RWPE1 (cell line): ENCODE data around the gene SLC16A6.
"Not testable (repeated sequence)": the region's sequence is repeated elsewhere in the genome, so short reads cannot be mapped to it uniquely, and the experiment has no call there.

Source experiments
- CTCF ChIA-PET: fragments of 350-600 bp; sonication (Branson Sonifier 250); formaldehyde crosslinking; extraction: SDS; loops from one replicate; lab custom pipeline; 2021; lab: Yijun Ruan, JAX
- POLR2A ChIA-PET: fragments of 400-600 bp; formaldehyde crosslinking; extraction: SDS; loops from one replicate; lab custom pipeline; 2020; ENCODE audit warnings: antibody characterized with exemption; ENCODE audit not compliant: low non-redundant PET; lab: Yijun Ruan, JAX
- DNase-seq: peaks from one replicate; pipeline ENCODE4 v3.0.0; 2012; ENCODE audit warnings: low spot score
- H3K27ac ChIP-seq: fragments of 450-650 bp; 2 replicates; pipeline ENCODE4 v1.5.1; 2017
- CTCF ChIP-seq: fragments of 450-650 bp; conservative IDR thresholded peaks from 2 replicates; pipeline ENCODE4 v1.5.1; 2017; ENCODE audit warnings: low read depth, mild to moderate bottlenecking

The SLC16A6 gene

GRCh38 chr17:68288375-68288774, 2.6 kb downstream of the SLC16A6 start:
- ChIA-PET POLR2A (no interaction called here), CTCF (interaction anchor here (0.7 kb wide), 1 partner anchor 112 kb away, joined by 3 read pairs; no protein-coding TSS in a partner anchor)
- H3K27ac ChIP-seq: no peak overlapping the region
- no peak for TF ChIP-seq CTCF
- no peak for DNase-seq

GRCh38 chr17:68281965-68282364, 9.0 kb downstream of the SLC16A6 start:
- H3K27ac ChIP-seq, POLR2A ChIA-PET, DNase-seq, CTCF ChIA-PET: not testable (repeated sequence)

- DNase-seq: no peak
- ChIA-PET CTCF (no interaction called here), POLR2A (no interaction called here)
- H3K27ac ChIP-seq: no peak overlapping the region
- TF ChIP-seq CTCF: no peak
Measured at GRCh38 chr17:68277807-68278206, 13.1 kb downstream of the SLC16A6 start.

GRCh38 chr17:68276339-68276738, 14.6 kb downstream of the SLC16A6 start:
- POLR2A ChIA-PET, DNase-seq, H3K27ac ChIP-seq, CTCF ChIA-PET: not testable (repeated sequence)

GRCh38 chr17:68273722-68274121, 17.2 kb downstream of the SLC16A6 start:
- POLR2A ChIA-PET: no interaction called here
- TF ChIP-seq CTCF: no peak
- no peak for DNase-seq
- CTCF ChIA-PET: interaction anchor here (0.9 kb wide), 1 partner anchor 10 kb away, joined by 4 read pairs; no protein-coding TSS in a partner anchor
- no peak overlapping the region for H3K27ac ChIP-seq

DNA sequence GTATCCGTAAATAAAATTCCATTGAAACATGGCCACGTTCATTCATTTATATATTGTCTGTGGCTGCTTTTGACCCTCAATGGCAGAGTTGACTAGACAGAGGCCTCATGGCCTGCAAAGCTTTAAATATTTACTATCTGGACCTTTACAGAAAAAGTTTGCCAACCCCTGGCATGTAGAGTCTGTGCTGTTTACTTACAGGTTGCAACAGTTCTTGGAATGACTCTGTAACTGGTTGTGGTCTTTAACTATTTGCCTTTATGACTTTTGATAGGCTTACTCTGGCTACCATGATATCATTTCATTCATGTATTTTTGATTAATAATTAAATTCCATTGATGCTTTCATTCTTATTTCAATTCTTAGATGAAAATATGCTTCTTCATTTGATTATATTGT, 25.1 kb downstream of the SLC16A6 start:
- H3K27ac ChIP-seq, DNase-seq, POLR2A ChIA-PET: not testable (repeated sequence)
- CTCF ChIA-PET: interaction anchor here (0.6 to 2.2 kb wide), 2 partner anchors 42 to 133 kb away, joined by 3 to 18 read pairs; no protein-coding TSS in a partner anchor

- H3K27ac ChIP-seq, POLR2A ChIA-PET: not testable (repeated sequence)
- CTCF ChIA-PET: interaction anchor here (0.7 to 1.6 kb wide), 4 partner anchors 12 to 173 kb away, joined by 3 to 4 read pairs (median 4); no protein-coding TSS in a partner anchor
- peak; percentile 8 for DNase-seq
- peak; percentile 63 for TF ChIP-seq CTCF
Measured at GRCh38 chr17:68263101-68263681, 27.7 kb downstream of the SLC16A6 start.

DNA sequence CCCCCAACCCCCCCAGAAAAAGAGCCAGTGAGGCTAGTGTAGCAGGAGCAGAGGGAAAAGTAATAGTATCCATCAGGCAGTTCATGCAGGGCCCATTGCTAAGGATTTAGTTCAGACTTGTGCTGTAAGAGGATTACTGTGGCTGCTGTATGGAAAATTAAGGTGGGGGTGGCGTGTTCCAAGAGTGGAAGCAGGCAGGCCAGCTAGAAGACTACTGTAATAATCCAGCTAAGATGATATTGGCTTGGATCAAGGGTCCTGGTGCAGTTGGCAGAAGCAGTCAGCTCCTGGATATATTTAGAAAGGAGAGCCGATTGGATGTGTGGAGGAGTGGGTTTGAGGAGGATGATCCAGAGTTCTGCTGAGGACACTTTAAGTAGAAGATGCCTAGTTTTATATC, 28.5 kb downstream of the SLC16A6 start:
- H3K27ac ChIP-seq, DNase-seq, POLR2A ChIA-PET: not testable (repeated sequence)
- CTCF ChIA-PET: interaction anchor here (1.6 kb wide), 1 partner anchor 169 kb away, joined by 4 read pairs; no protein-coding TSS in a partner anchor
